ENCODE results near the gene PIM2.

DNA sequence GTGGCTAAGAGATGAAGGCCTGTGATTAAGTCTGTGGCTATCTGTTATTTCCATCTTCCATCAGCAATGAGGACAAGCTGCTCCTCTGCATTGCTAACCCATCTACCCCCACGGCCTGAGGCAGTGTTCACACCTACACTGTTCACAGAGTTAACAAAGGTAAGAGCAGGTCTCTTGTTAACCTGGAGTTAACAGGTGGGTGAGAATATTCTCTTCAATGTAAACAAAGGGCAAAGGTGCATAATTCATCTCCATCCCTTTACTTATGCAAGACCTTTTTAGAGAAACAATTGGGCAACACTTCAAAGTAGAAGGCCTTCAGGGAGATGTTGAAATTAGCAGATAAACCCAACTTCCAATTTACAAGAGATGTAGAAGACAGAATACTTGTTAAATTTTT is 10.2 kb downstream of the PIM2 start:
- TF ChIP-seq EZH2 (IDR thresholded peaks at IDR 0.05; ENCODE audit: insufficient read depth, poor library complexity, severe bottlenecking) (no peak), EZH2phosphoT487 (IDR thresholded peaks at IDR 0.05; ENCODE audit: insufficient read depth, low read depth) (no peak)

Measured in GM23248 (cell line).